ENCODE results near the gene UAP1L1. TPM values are rescaled to one million over a fixed set of nuclear protein-coding genes. Genes with fewer than 3 reads are reported as not detected.

Gene UAP1L1
- polyA plus RNA-seq, 1 donor from 2014 or later: 0.21 TPM

- Histone ChIP-seq H2AFZ (ENCODE audit: low read depth, low read length) (no peak overlapping the region), H3K79me2 (replicated peaks; ENCODE audit: insufficient read depth, low read length) (no peaks in the 10 kb centered on the region), H3K27me3 (ENCODE audit: insufficient read depth, low read depth, low read length) (no peaks in the 10 kb centered on the region), H3K27ac (ENCODE audit: low read length) (no peak overlapping the region), H3K9ac (ENCODE audit: low read length) (no peak overlapping the region), H4K20me1 (ENCODE audit: insufficient read depth) (no peaks in the 10 kb centered on the region), H3K9me2 (ENCODE audit: insufficient read depth, low read length) (no peaks in the 10 kb centered on the region), H3K4me3 (ENCODE audit: low read length) (no peak overlapping the region), H3K4me2 (ENCODE audit: low read length) (no peak overlapping the region), H3K36me3 (ENCODE audit: insufficient read depth, low read length) (no peaks in the 10 kb centered on the region), H3K9me3 (ENCODE audit: low read length) (no peaks in the 10 kb centered on the region), H3F3A (ENCODE audit: insufficient read depth, low read length, poor library complexity, severe bottlenecking) (no peaks in the 10 kb centered on the region)
- TF ChIP-seq POLR2AphosphoS5 (IDR thresholded peaks at IDR 0.05): no peak
- no peak for TF ChIP-seq SMC3 (conservative IDR thresholded peaks at IDR 0.05; ENCODE audit: poor library complexity)
- no peak for TF ChIP-seq EP300 (conservative IDR thresholded peaks at IDR 0.05; ENCODE audit: poor library complexity, severe bottlenecking)
- TF ChIP-seq CTCF (IDR thresholded peaks at IDR 0.05; ENCODE audit: poor library complexity, severe bottlenecking): no peak
- no peak for TF ChIP-seq RAD21 (conservative IDR thresholded peaks at IDR 0.05)
- no peak for TF ChIP-seq MXI1 (conservative IDR thresholded peaks at IDR 0.05; ENCODE audit: poor library complexity, severe bottlenecking)
- no peak for TF ChIP-seq REST (IDR thresholded peaks at IDR 0.05; ENCODE audit: borderline replicate concordance)
- TF ChIP-seq EZH2 (IDR thresholded peaks at IDR 0.05; ENCODE audit: borderline replicate concordance, insufficient read depth, low read length, poor library complexity, severe bottlenecking): no peak
- no peak for TF ChIP-seq TAF1 (IDR thresholded peaks at IDR 0.05; ENCODE audit: low read depth)
These were observed 13.8 kb upstream of the UAP1L1 start for GRCh38 chr9:137063311-137064026.

- no peak overlapping the region for H2AFZ ChIP-seq (ENCODE audit: low read depth, low read length)
- H3K9ac ChIP-seq (ENCODE audit: low read length): no peak overlapping the region
- H4K20me1 ChIP-seq (ENCODE audit: insufficient read depth): no peaks in the 10 kb centered on the region
- no peaks in the 10 kb centered on the region for H3F3A ChIP-seq (ENCODE audit: insufficient read depth, low read length, poor library complexity, severe bottlenecking)
- no peaks in the 10 kb centered on the region for H3K79me2 ChIP-seq (replicated peaks; ENCODE audit: insufficient read depth, low read length)
- no peak overlapping the region for H3K27ac ChIP-seq (ENCODE audit: low read length)
- no peak overlapping the region for H3K4me2 ChIP-seq (ENCODE audit: low read length)
- no peak overlapping the region for H3K4me3 ChIP-seq (ENCODE audit: low read length)
- TF ChIP-seq POLR2AphosphoS5 (IDR thresholded peaks at IDR 0.05) (no peak), TAF1 (IDR thresholded peaks at IDR 0.05; ENCODE audit: low read depth) (no peak), RAD21 (conservative IDR thresholded peaks at IDR 0.05) (peak; percentile 69), SMC3 (conservative IDR thresholded peaks at IDR 0.05; ENCODE audit: poor library complexity) (peak; percentile 85), CTCF (IDR thresholded peaks at IDR 0.05; ENCODE audit: poor library complexity, severe bottlenecking) (peak; percentile 88)
- H3K36me3 ChIP-seq (ENCODE audit: insufficient read depth, low read length): no peaks in the 10 kb centered on the region
- H3K9me2 ChIP-seq (ENCODE audit: insufficient read depth, low read length): no peaks in the 10 kb centered on the region
- no peaks in the 10 kb centered on the region for H3K9me3 ChIP-seq (ENCODE audit: low read length)
- peaks cover 5% of the 10 kb centered on the region for H3K27me3 ChIP-seq (ENCODE audit: insufficient read depth, low read depth, low read length)
These were observed 13.1 kb upstream of the UAP1L1 start for GRCh38 chr9:137064027-137064879.

All from neural cell (in vitro differentiated cells).